ENCODE data around the gene FCRL2.

DNA sequence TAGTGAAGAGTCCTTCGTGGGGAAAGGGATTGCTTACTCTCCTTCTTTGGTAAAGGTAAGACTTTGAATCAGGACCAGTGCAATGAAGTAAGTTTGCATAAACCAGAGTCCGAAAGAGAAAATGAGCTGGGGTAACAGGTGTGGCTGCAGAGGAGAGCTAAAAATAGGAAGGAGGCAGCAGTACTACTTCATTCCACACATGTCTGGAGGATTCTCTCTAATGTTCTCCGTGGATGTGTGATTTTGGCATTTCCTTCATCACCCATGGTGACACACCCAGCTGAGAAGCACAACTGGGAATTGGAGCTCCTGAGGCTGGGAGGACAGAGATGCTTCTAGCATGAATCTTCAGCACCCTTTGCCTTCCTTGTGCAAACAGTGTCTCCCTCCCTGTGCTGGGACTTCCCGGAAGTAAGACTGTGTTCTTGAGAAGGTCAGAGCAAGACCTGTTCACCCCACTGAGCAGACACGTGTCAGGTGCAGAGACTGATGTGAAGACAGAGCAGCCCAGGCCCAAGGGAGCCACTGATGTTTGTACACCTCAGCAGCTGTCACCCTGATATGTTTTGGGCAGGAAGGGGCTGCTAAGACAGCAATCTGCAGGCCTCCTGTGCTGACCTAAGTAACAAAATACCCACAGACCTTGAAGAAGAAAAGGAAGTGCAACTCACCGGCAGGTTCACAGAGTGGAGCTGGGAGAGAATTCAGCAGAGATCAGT, 29.7 kb upstream of the FCRL2 start:
- TF ChIP-seq, protein P1, sequence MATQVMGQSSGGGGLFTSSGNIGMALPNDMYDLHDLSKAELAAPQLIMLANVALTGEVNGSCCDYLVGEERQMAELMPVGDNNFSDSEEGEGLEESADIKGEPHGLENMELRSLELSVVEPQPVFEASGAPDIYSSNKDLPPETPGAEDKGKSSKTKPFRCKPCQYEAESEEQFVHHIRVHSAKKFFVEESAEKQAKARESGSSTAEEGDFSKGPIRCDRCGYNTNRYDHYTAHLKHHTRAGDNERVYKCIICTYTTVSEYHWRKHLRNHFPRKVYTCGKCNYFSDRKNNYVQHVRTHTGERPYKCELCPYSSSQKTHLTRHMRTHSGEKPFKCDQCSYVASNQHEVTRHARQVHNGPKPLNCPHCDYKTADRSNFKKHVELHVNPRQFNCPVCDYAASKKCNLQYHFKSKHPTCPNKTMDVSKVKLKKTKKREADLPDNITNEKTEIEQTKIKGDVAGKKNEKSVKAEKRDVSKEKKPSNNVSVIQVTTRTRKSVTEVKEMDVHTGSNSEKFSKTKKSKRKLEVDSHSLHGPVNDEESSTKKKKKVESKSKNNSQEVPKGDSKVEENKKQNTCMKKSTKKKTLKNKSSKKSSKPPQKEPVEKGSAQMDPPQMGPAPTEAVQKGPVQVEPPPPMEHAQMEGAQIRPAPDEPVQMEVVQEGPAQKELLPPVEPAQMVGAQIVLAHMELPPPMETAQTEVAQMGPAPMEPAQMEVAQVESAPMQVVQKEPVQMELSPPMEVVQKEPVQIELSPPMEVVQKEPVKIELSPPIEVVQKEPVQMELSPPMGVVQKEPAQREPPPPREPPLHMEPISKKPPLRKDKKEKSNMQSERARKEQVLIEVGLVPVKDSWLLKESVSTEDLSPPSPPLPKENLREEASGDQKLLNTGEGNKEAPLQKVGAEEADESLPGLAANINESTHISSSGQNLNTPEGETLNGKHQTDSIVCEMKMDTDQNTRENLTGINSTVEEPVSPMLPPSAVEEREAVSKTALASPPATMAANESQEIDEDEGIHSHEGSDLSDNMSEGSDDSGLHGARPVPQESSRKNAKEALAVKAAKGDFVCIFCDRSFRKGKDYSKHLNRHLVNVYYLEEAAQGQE (IDR thresholded peaks at IDR 0.05; ENCODE audit: insufficient read depth in 1 of 2, low read depth in 2 of 2, low read length in 2 of 2): no peak
- TF ChIP-seq POLR2AphosphoS5 (IDR thresholded peaks at IDR 0.05; ENCODE audit: low read depth, low read length) (no peak), TAF1 (IDR thresholded peaks at IDR 0.05; ENCODE audit: borderline replicate concordance, insufficient read depth, low read length) (no peak), SIN3A (IDR thresholded peaks at IDR 0.05; ENCODE audit: borderline replicate concordance, insufficient read depth, low read length) (no peak)
